ENCODE measurements around the gene CUL9. TPM values are rescaled to one million over a fixed set of nuclear protein-coding genes. Genes with fewer than 3 reads are reported as not detected.

CUL9 gene
- total and polyA plus RNA-seq, 2 experiments from 2014 or later: 2.6 to 11.3 TPM

GRCh38 chr6:43186706-43187105 lies 4.7 kb downstream of the CUL9 start (continued):
- TF ChIP-seq CTCF (conservative IDR thresholded peaks at IDR 0.05; ENCODE audit: low read depth in 2 of 2) (no peak), NANOG (IDR thresholded peaks at IDR 0.05; ENCODE audit: borderline replicate concordance) (no peak)

GRCh38 chr6:43187821-43188220 lies 5.8 kb downstream of the CUL9 start:
- H3K9me3 Mint-ChIP-seq: no peaks in the 10 kb centered on the region
- H3K79me2 ChIP-seq (replicated peaks; ENCODE audit: insufficient read depth): no peaks in the 10 kb centered on the region

GRCh38 chr6:43188426-43188825 lies 6.4 kb downstream of the CUL9 start:
- Histone ChIP-seq H3K79me2 (replicated peaks; ENCODE audit: insufficient read depth) (no peaks in the 10 kb centered on the region), H2AFZ (no peak overlapping the region), H3K27ac (ENCODE audit: low read depth) (no peak overlapping the region), H3K27me3 (ENCODE audit: insufficient read depth) (no peaks in the 10 kb centered on the region), H3K4me3 (no peak overlapping the region), H4K20me1 (replicated peaks; ENCODE audit: insufficient read depth) (no peaks in the 10 kb centered on the region), H3K4me2 (no peak overlapping the region), H3K4me1 (ENCODE audit: insufficient read depth) (no peaks in the 10 kb centered on the region), H3K36me3 (ENCODE audit: insufficient read depth) (no peaks in the 10 kb centered on the region), H3F3A (replicated peaks; ENCODE audit: low read depth) (no peaks in the 10 kb centered on the region), H3K9me2 (ENCODE audit: insufficient read depth) (no peaks in the 10 kb centered on the region)
- Mint-ChIP-seq H3K27ac (no peak overlapping the region), H3K4me1 (peaks cover under 1% of the 10 kb centered on the region; the same call in 1 of the 3 replicates), H3K4me3 (no peak overlapping the region), H3K27me3 (ENCODE audit: insufficient read depth, low read depth, poor library complexity) (peaks cover 13% of the 10 kb centered on the region), H3K9me3 (no peaks in the 10 kb centered on the region), H3K36me3 (ENCODE audit: low read depth) (peaks cover 7% of the 10 kb centered on the region)
- ATAC-seq (no peak), DNase-seq (ENCODE audit: low spot score) (no peak)
- TF ChIP-seq JUNB (IDR thresholded peaks at IDR 0.05; ENCODE audit: unreplicated experiment): no peak

More at GRCh38 chr6:43187821-43188220, 5.8 kb downstream of the CUL9 start:
- Histone ChIP-seq H3K9me2 (ENCODE audit: insufficient read depth) (no peaks in the 10 kb centered on the region), H3K27ac (ENCODE audit: low read depth) (no peak overlapping the region), H3K4me3 (no peak overlapping the region), H3K4me1 (ENCODE audit: insufficient read depth) (peaks cover under 1% of the 10 kb centered on the region; the same call in 1 of the 2 replicates), H3K36me3 (ENCODE audit: insufficient read depth) (no peaks in the 10 kb centered on the region), H3K4me2 (no peak overlapping the region), H2AFZ (no peak overlapping the region), H4K20me1 (replicated peaks; ENCODE audit: insufficient read depth) (no peaks in the 10 kb centered on the region), H3F3A (replicated peaks; ENCODE audit: low read depth) (no peaks in the 10 kb centered on the region), H3K27me3 (ENCODE audit: insufficient read depth) (no peaks in the 10 kb centered on the region)
- ATAC-seq (no peak), DNase-seq (ENCODE audit: low spot score) (no peak)
- peaks cover 5% of the 10 kb centered on the region for H3K4me1 Mint-ChIP-seq
- H3K27ac Mint-ChIP-seq: no peak overlapping the region
- H3K36me3 Mint-ChIP-seq (ENCODE audit: low read depth): peaks cover 7% of the 10 kb centered on the region
- H3K27me3 Mint-ChIP-seq (ENCODE audit: insufficient read depth, low read depth, poor library complexity): peaks cover 9% of the 10 kb centered on the region
- no peak overlapping the region for H3K4me3 Mint-ChIP-seq
- no peak for TF ChIP-seq STAT1 (IDR thresholded peaks at IDR 0.05; ENCODE audit: unreplicated experiment)

- DNase-seq (ENCODE audit: low spot score): no peak
- H3K4me2 ChIP-seq: no peak overlapping the region
These were observed 7.8 kb downstream of the CUL9 start for GRCh38 chr6:43189776-43190304.

More at GRCh38 chr6:43189776-43190304, 7.8 kb downstream of the CUL9 start:
- H3K4me3 Mint-ChIP-seq: no peak overlapping the region
- Histone ChIP-seq H2AFZ (no peak overlapping the region), H3K36me3 (ENCODE audit: insufficient read depth) (no peaks in the 10 kb centered on the region), H3F3A (replicated peaks; ENCODE audit: low read depth) (no peaks in the 10 kb centered on the region), H3K4me3 (no peak overlapping the region), H3K9me2 (ENCODE audit: insufficient read depth) (no peaks in the 10 kb centered on the region), H4K20me1 (replicated peaks; ENCODE audit: insufficient read depth) (no peaks in the 10 kb centered on the region), H3K27me3 (ENCODE audit: insufficient read depth) (no peaks in the 10 kb centered on the region), H3K27ac (ENCODE audit: low read depth) (no peak overlapping the region), H3K79me2 (replicated peaks; ENCODE audit: insufficient read depth) (no peaks in the 10 kb centered on the region), H3K4me1 (ENCODE audit: insufficient read depth) (no peaks in the 10 kb centered on the region)
- ATAC-seq: no peak
- no peaks in the 10 kb centered on the region for H3K9me3 Mint-ChIP-seq
- TF ChIP-seq ZNF114 (CRISPR knock-in tag; IDR thresholded peaks at IDR 0.05): no peak
- no peak overlapping the region for H3K27ac Mint-ChIP-seq
- no peaks in the 10 kb centered on the region for H3K4me1 Mint-ChIP-seq
- peaks cover 12% of the 10 kb centered on the region for H3K27me3 Mint-ChIP-seq (ENCODE audit: insufficient read depth, low read depth, poor library complexity)
- H3K36me3 Mint-ChIP-seq (ENCODE audit: low read depth): peaks cover 7% of the 10 kb centered on the region
